LNCaP clone FGC (cell line): ENCODE data around the gene SLC34A3.
"Not testable (repeated sequence)": the region's sequence is repeated elsewhere in the genome, so short reads cannot be mapped to it uniquely, and the experiment has no call there.

Source experiments
- DNase-seq: peaks from one replicate; pipeline ENCODE4 v3.0.0-alpha.2; 2011; ENCODE audit warnings: low read depth
- H3K4me3 ChIP-seq: 2 replicates; pipeline ENCODE4 v1.5.1; 2011; ENCODE audit warnings: mild to moderate bottlenecking, low read depth, low read length, control low read depth
- CTCF ChIP-seq: IDR thresholded peaks from 2 replicates; pipeline ENCODE4 v1.5.1; 2012; ENCODE audit warnings: mild to moderate bottlenecking; ENCODE audit not compliant: control insufficient read depth, insufficient read depth; ENCODE audit errors: extremely low read depth

SLC34A3 gene

GRCh38 chr9:137235424-137236237, 4.9 kb downstream of the SLC34A3 start:
- no peak for DNase-seq

DNA sequence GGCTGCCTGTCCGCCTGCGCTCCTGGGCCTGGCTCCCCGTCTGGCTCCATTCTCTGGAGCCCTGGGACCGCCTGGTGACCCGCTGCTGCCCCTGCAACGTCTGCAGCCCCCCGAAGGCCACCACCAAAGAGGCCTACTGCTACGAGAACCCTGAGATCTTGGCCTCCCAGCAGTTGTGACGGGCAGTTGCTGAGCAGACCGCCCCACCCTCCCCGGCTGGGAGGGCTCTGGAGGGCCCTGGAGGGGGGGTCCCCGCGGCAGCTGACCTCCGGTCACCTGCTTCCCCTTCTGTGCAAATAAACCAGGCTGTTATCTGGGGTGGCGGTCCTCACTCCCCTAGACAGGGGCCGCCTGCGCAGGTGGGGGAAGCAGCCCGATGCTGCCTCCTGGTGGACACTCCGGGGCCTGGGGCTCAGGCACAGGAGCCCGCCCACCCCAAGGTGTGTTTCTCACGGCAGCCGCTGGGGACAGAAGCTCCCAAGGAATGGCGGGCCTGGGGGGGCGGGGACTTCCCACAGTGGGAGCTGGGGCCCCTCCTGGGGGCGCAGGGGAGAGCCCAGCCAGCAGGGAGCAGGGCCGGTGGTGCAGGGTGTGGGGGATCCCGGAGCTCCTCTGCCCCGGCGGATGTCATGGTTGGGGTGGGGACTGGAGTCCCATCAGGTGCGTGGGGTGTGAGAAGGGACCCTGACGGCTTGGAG, 5.7 kb downstream of the SLC34A3 start:
- no peak overlapping the region; the same call in 1 of the 2 replicates for H3K4me3 ChIP-seq
- DNase-seq = peak; percentile 23
- peak; percentile 97 for TF ChIP-seq CTCF

More at GRCh38 chr9:137235424-137236237, 4.9 kb downstream of the SLC34A3 start:
- TF ChIP-seq CTCF = no peak
- H3K4me3 ChIP-seq = no peak overlapping the region

GRCh38 chr9:137236936-137237421, 6.3 kb downstream of the SLC34A3 start:
- H3K4me3 ChIP-seq = no peak overlapping the region; the same call in 1 of the 2 replicates

DNA sequence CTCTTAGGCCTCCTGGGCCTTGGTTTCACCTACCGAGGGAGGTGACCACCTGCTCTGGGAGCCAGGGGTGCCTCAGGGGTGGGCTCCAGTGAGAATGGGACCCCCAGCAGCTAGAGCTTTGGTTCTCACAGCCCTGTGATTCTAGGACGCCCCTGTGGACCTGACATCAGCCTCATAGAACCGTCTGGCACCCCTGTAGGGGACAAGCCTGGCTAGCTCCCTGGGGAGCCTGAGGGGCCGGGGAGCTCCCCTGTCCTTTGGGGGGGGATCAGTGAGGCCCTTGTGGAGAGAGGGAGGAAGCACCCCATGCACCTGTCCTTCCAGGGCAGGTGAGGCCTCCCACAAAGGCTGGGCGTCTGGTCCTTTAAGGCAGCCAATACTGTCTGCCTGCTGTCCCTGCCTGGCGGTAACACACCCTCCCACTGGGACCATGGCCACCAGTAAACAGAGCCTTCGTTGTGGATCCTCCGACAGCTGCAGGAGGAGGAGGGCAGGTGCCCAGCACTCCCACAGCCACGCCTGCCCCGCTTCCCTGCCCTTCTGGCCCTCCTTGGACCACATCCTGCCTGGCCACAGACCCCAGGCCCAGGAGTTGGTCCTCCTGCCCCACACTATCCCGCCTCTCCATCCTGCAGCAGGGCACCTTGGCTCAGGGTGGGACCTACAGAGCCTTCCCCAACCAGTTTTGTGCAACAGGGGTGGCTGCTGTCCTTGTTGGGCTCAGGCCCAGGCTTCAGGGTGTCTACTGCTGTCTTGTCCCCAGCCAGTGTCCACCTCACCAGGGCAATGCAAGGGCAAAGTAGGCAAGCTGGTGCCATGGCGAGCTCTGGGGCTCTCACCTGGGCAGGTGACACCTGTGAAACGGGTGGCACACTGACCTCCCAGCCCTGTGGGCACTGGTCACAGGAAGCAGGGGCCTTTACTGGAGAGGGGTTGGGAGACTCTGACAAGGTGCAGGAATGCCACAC, 7.3 kb downstream of the SLC34A3 start:
- no peak overlapping the region for H3K4me3 ChIP-seq
- TF ChIP-seq CTCF = no peak
- DNase-seq = peak; percentile 64

More at GRCh38 chr9:137236936-137237421, 6.3 kb downstream of the SLC34A3 start:
- DNase-seq = no peak
- TF ChIP-seq CTCF = no peak

- H3K4me3 ChIP-seq = peak overlapping the region; percentile 73
- DNase-seq = not testable (repeated sequence)
Measured at GRCh38 chr9:137239541-137240200, 9.0 kb downstream of the SLC34A3 start.

GRCh38 chr9:137240318-137240840, 9.7 kb downstream of the SLC34A3 start:
- peak overlapping the region; percentile 73 for H3K4me3 ChIP-seq
- TF ChIP-seq CTCF = no peak
- DNase-seq = no peak
